Raji (cell line): Measurements from ENCODE around the gene CARD19.
A peak's percentile ranks its signal among the peaks of the same experiment; 100 is the strongest.

Experiments
- POLR2A ChIP-seq: IDR thresholded peaks from 2 replicates; pipeline ENCODE4 v1.6.1; 2011; ENCODE audit warnings: low read depth, low read length, control low read depth; ENCODE audit not compliant: insufficient read depth

CARD19 gene

GRCh38 chr9:93059011-93059714 lies 36.9 kb upstream of the CARD19 start:
- 0 out of 2 replicates have a peak, but pooled peaks have one; percentile 40 for TF ChIP-seq POLR2A

GRCh38 chr9:93059715-93060578 lies 36.1 kb upstream of the CARD19 start:
- TF ChIP-seq POLR2A, result no peak; the same call in 1 of the 2 replicates

GRCh38 chr9:93060746-93061259 lies 35.2 kb upstream of the CARD19 start:
- no peak for TF ChIP-seq POLR2A

GRCh38 chr9:93061260-93061751 lies 34.7 kb upstream of the CARD19 start:
- no peak for TF ChIP-seq POLR2A

GRCh38 chr9:93061791-93062763 lies 33.9 kb upstream of the CARD19 start:
- peak; percentile 65 for TF ChIP-seq POLR2A

GRCh38 chr9:93064392-93065134 lies 31.5 kb upstream of the CARD19 start:
- TF ChIP-seq POLR2A, result peak; percentile 77

- TF ChIP-seq POLR2A, result no peak
Observed at GRCh38 chr9:93065135-93065720, 30.8 kb upstream of the CARD19 start.

GRCh38 chr9:93066978-93067603 lies 28.9 kb upstream of the CARD19 start:
- TF ChIP-seq POLR2A, result no peak

GRCh38 chr9:93068956-93069355 lies 27.1 kb upstream of the CARD19 start:
- TF ChIP-seq POLR2A, result no peak

GRCh38 chr9:93071464-93071863 lies 24.6 kb upstream of the CARD19 start:
- TF ChIP-seq POLR2A, result no peak

GRCh38 chr9:93072383-93072795 lies 23.6 kb upstream of the CARD19 start:
- TF ChIP-seq POLR2A, result no peak

- TF ChIP-seq POLR2A, result no peak
Observed at GRCh38 chr9:93076101-93076791, 19.8 kb upstream of the CARD19 start.

- no peak for TF ChIP-seq POLR2A
Observed at GRCh38 chr9:93076792-93077128, 19.3 kb upstream of the CARD19 start.
